Colonic mucosa (tissue), 4 donors: Measurements from ENCODE around the gene NDUFA8. TPM values are rescaled to one million over a fixed set of nuclear protein-coding genes. Genes with fewer than 3 reads are reported as not detected.

Experiments used
- DNase-seq: peaks from one replicate; pipeline ENCODE4 v3.0.0-alpha.2; 2020
- H3K27ac ChIP-seq: fragments of 200-600 bp; one replicate; pipeline ENCODE4 v1.8.0; 2021
- H3K27me3 ChIP-seq: fragments of 200-600 bp; one replicate; pipeline ENCODE4 v1.8.0; 2021
- H3K36me3 ChIP-seq: fragments of 200-600 bp; one replicate; pipeline ENCODE4 v1.8.0; 2021
- H3K4me1 ChIP-seq: fragments of 200-600 bp; one replicate; pipeline ENCODE4 v1.8.0; 2021; ENCODE audit warnings: mild to moderate bottlenecking
- H3K4me3 ChIP-seq: fragments of 200-600 bp; one replicate; pipeline ENCODE4 v1.8.0; 2021
- H3K9ac ChIP-seq, 2 donors: one replicate each; pipeline ENCODE4 v1.7.0; 2013; ENCODE audit warnings: control low read depth in 2 of 2, low read depth in 2 of 2, low read length in 2 of 2
- H3K9me3 ChIP-seq: fragments of 200-600 bp; one replicate; pipeline ENCODE4 v1.8.0; 2021
- CTCF ChIP-seq: fragments of 200-600 bp; IDR thresholded peaks from one replicate; pipeline ENCODE4 v1.8.0; 2022; ENCODE audit warnings: antibody characterized with exemption, mild to moderate bottlenecking
- intact Hi-C: fragments of 100-400 bp; cut with DNase I; formaldehyde crosslinking; loops from one replicate; pipeline ENCODE4 v1.14.1; 2022
- total RNA-seq, 2 donors: library from RNA; stranded (reverse); fragmentation: NEBNext Ultra II Directional in 1 of 2; extraction: Animal tissue kit (Norgen Biotek cat#: 25700) in 1 of 2; gene quantifications; one replicate each; pipeline ENCODE4 v1.2.1, GENCODE V29; 2021
- donor health status: healthy.
- donor health status: DM: no; HTN: no; CAD: no.
- donor health status: DM: no; HTN: no; CAD: no.

NDUFA8 gene
- total RNA-seq, 2 donors from 2014 or later: 77.4 to 103 TPM

- intact Hi-C loops: no loop called here
- Histone ChIP-seq H3K27me3 (no peaks in the 10 kb centered on the region), H3K36me3 (no peaks in the 10 kb centered on the region), H3K4me3 (no peak overlapping the region), H3K4me1 (no peaks in the 10 kb centered on the region), H3K9ac (no peak overlapping the region), H3K27ac (no peak overlapping the region), H3K9me3 (no peaks in the 10 kb centered on the region)
- TF ChIP-seq CTCF: no peak
- DNase-seq: no peak
These were observed 14.6 kb downstream of the NDUFA8 start for GRCh38 chr9:122144836-122145591.

GRCh38 chr9:122143876-122144405 lies 15.6 kb downstream of the NDUFA8 start:
- H3K36me3 ChIP-seq: no peaks in the 10 kb centered on the region
- no peak overlapping the region for H3K27ac ChIP-seq
- H3K9me3 ChIP-seq: no peaks in the 10 kb centered on the region
- no peaks in the 10 kb centered on the region for H3K4me1 ChIP-seq
- intact Hi-C loops: no loop called here
- H3K4me3 ChIP-seq: no peak overlapping the region
- no peak for DNase-seq
- no peaks in the 10 kb centered on the region for H3K27me3 ChIP-seq
- no peak for TF ChIP-seq CTCF
- H3K9ac ChIP-seq: no peak overlapping the region

- no peak for DNase-seq
- Histone ChIP-seq H3K27ac (no peak overlapping the region), H3K36me3 (no peaks in the 10 kb centered on the region), H3K9ac (no peak overlapping the region), H3K4me3 (no peak overlapping the region), H3K27me3 (no peaks in the 10 kb centered on the region), H3K9me3 (no peaks in the 10 kb centered on the region), H3K4me1 (no peaks in the 10 kb centered on the region)
- intact Hi-C loops: no loop called here
- no peak for TF ChIP-seq CTCF
These were observed 16.3 kb downstream of the NDUFA8 start for GRCh38 chr9:122143296-122143695.

- intact Hi-C loops: no loop called here
- no peak overlapping the region for H3K9ac ChIP-seq
- no peaks in the 10 kb centered on the region for H3K36me3 ChIP-seq
- no peak overlapping the region for H3K4me3 ChIP-seq
- H3K27me3 ChIP-seq: no peaks in the 10 kb centered on the region
- H3K4me1 ChIP-seq: no peaks in the 10 kb centered on the region
- H3K9me3 ChIP-seq: no peaks in the 10 kb centered on the region
- no peak for DNase-seq
- no peak for TF ChIP-seq CTCF
- no peak overlapping the region for H3K27ac ChIP-seq
These were observed 17.9 kb downstream of the NDUFA8 start for GRCh38 chr9:122141671-122142070.

- intact Hi-C loops: no loop called here
These were observed 19.0 kb downstream of the NDUFA8 start for GRCh38 chr9:122140368-122141193.

More at GRCh38 chr9:122140368-122141193, 19.0 kb downstream of the NDUFA8 start:
- TF ChIP-seq CTCF: no peak
- Histone ChIP-seq H3K4me3 (no peak overlapping the region), H3K9ac (no peak overlapping the region), H3K27me3 (no peaks in the 10 kb centered on the region), H3K27ac (no peak overlapping the region), H3K36me3 (no peaks in the 10 kb centered on the region), H3K4me1 (no peaks in the 10 kb centered on the region), H3K9me3 (no peaks in the 10 kb centered on the region)
- DNase-seq: no peak
